HepG2 (cell line): Measurements from ENCODE around the gene FCMR. TPM values are rescaled to one million over a fixed set of nuclear protein-coding genes. Genes with fewer than 3 reads are reported as not detected.

ENCODE experiments used
- BCLAF1 ChIP-seq: fragments of 450-650 bp; IDR thresholded peaks from 2 replicates; pipeline ENCODE4 v1.6.1; 2017; ENCODE audit warnings: mild to moderate bottlenecking
- CEBPG ChIP-seq: IDR thresholded peaks from 2 replicates; pipeline ENCODE4 v1.6.1; 2016
- CTCF ChIP-seq: sonication (generic); formaldehyde crosslinking; IDR thresholded peaks from 2 replicates; pipeline ENCODE4 v1.5.0; 2020; ENCODE audit warnings: mild to moderate bottlenecking, missing genetic modification reagents, moderate library complexity
- GABPB1 ChIP-seq: IDR thresholded peaks from 2 replicates; pipeline ENCODE4 v1.6.1; 2016; ENCODE audit warnings: mild to moderate bottlenecking, missing genetic modification reagents, moderate library complexity, missing compliant biosample characterization
- HMGXB4 ChIP-seq, 2 experiments: sonication (generic) in 1 of 2; formaldehyde crosslinking in 1 of 2; IDR thresholded peaks; 2 replicates each; pipeline versions ENCODE4 v1.4.0 to v1.6.1; 2018 to 2020; ENCODE audit warnings: missing genetic modification reagents in 2 of 2, borderline replicate concordance in 1 of 2, low read depth in 1 of 2, mild to moderate bottlenecking in 1 of 2, missing biosample characterization in 1 of 2
- JUND ChIP-seq: sonication (generic); formaldehyde crosslinking; IDR thresholded peaks from 2 replicates; pipeline ENCODE4 v1.8.0; 2022; ENCODE audit warnings: mild to moderate bottlenecking, missing genetic modification reagents
- MAZ ChIP-seq, 2 experiments: sonication (generic) in 1 of 2; formaldehyde crosslinking in 1 of 2; IDR thresholded peaks; 2 replicates each; pipeline versions ENCODE4 v1.5.0 to v1.6.1; 2012 to 2020; ENCODE audit warnings: low read depth in 2 of 2, mild to moderate bottlenecking in 2 of 2, borderline replicate concordance in 1 of 2, improper control_type of control experiment in 1 of 2, low read length in 1 of 2, missing genetic modification reagents in 1 of 2, moderate library complexity in 1 of 2
- NRL ChIP-seq: sonication (generic); formaldehyde crosslinking; IDR thresholded peaks from 2 replicates; pipeline ENCODE4 v1.5.0; 2020; ENCODE audit warnings: missing genetic modification reagents, mild to moderate bottlenecking, moderate library complexity, borderline replicate concordance
- PPARG ChIP-seq: conservative IDR thresholded peaks from 2 replicates; pipeline ENCODE4 v1.6.1; 2016; ENCODE audit warnings: missing biosample characterization, missing genetic modification reagents
- PRDM10 ChIP-seq: sonication (generic); formaldehyde crosslinking; IDR thresholded peaks from 2 replicates; pipeline ENCODE4 v1.4.0; 2020; ENCODE audit warnings: low read depth, missing genetic modification reagents
- RFX3 ChIP-seq: IDR thresholded peaks from 2 replicates; pipeline ENCODE4 v1.6.1; 2016; ENCODE audit warnings: missing biosample characterization, missing genetic modification reagents
- SIN3B ChIP-seq: fragments of 150-350 bp; IDR thresholded peaks from 2 replicates; pipeline ENCODE4 v1.6.1; 2014; ENCODE audit warnings: low read length
- ZFP91 ChIP-seq: sonication (generic); formaldehyde crosslinking; IDR thresholded peaks from 2 replicates; pipeline ENCODE4 v1.9.0; 2022; ENCODE audit warnings: missing genetic modification reagents, mild to moderate bottlenecking, borderline replicate concordance
- ZNF644 ChIP-seq: IDR thresholded peaks from 2 replicates; pipeline ENCODE4 v1.6.1; 2016; ENCODE audit warnings: low read depth
- polyA plus RNA-seq, 8 experiments: library from polyadenylated mRNA; depleted of rRNA in 3 of 8; stranded (reverse) in 7 of 8; unstranded in 1 of 8; fragments of >200 nt; fragmentation: Illumina TruSeq in 4 of 8; extraction: Trizol in 4 of 8; gene quantifications; 2 replicates each; pipeline versions ENCODE4 v1.2.1 to v1.2.3, GENCODE V29; 2011 to 2016; ENCODE audit warnings: low read depth in 4 of 8, missing spikeins in 1 of 8, mixed read lengths in 1 of 8; ENCODE audit not compliant: insufficient read depth in 1 of 8
- total RNA-seq, 5 experiments: library from RNA; depleted of rRNA; stranded (reverse); fragments of >200 nt; fragmentation: Illumina TruSeq; extraction: Trizol; gene quantifications; 2 replicates each; pipeline ENCODE4 v1.2.3, GENCODE V29; 2016; ENCODE audit warnings: low read depth in 1 of 5

Gene FCMR
- total and polyA plus RNA-seq, 2 of the 13 experiments (the other 11 are each of a cell fraction or from before 2014, with no cell fraction given) = not detected

GRCh38 chr1:206935491-206936067 lies 13.8 kb upstream of the FCMR start (continued):
- 0 out of 2 replicates have a peak, but pooled peaks have one; percentile 44 for TF ChIP-seq PPARG (CRISPR knock-in tag)
- TF ChIP-seq PRDM10 (CRISPR knock-in tag) = 0 out of 2 replicates have a peak, but pooled peaks have one; percentile 27
- no peak for TF ChIP-seq BCLAF1
- TF ChIP-seq JUND = no peak
- peak; percentile 42; the same call in 1 of the 2 replicates for TF ChIP-seq ZNF644 (CRISPR knock-in tag)
- TF ChIP-seq NRL = 0 out of 2 replicates have a peak, but pooled peaks have one; percentile 29
- TF ChIP-seq ZFP91 (CRISPR knock-in tag) = peak; percentile 49; the same call in 1 of the 2 replicates
- peak; percentile 16; the same call in 1 of the 2 replicates for TF ChIP-seq CEBPG (CRISPR knock-in tag)
- 0 out of 2 replicates have a peak, but pooled peaks have one; percentile 21 for TF ChIP-seq GABPB1 (CRISPR knock-in tag)
- TF ChIP-seq HMGXB4 (CRISPR knock-in tag; IDR thresholded peaks at IDR 0.05; ENCODE audit: borderline replicate concordance in 1 of 2, low read depth in 1 of 2) = peak; percentile 30 to 85; a peak in 2 of 4 replicates
- TF ChIP-seq CTCF = peak; percentile 96
- TF ChIP-seq SIN3B = no peak
- no peak for TF ChIP-seq MAZ (IDR thresholded peaks at IDR 0.05; ENCODE audit: borderline replicate concordance, low read depth, low read length)
- no peak for TF ChIP-seq MAZ (CRISPR knock-in tag; IDR thresholded peaks at IDR 0.05; ENCODE audit: low read depth)
- no peak for TF ChIP-seq RFX3 (CRISPR knock-in tag)
